ENCODE data around the gene XDH.

Gene XDH

DNA sequence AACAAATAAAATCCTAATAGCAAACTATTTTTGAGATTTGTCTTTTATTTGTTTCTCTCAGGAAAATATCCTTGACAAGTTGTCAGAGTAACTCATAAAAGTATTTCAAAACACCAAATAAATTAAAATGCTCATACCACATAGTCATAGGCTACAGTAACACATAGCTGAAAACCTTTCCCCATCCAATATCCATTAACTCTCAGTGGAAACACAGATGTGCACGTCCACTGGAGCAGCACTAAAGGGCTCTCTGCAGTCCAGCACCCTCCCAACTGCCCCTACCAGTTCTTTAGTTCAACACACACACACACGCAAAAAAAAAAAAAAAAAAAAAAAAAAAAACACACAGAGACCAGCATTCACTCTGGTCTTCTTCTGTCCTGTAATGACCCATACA is 879 bp upstream of the XDH start:
- Histone ChIP-seq H3K27me3 (ENCODE audit: insufficient read depth, low read length) (no peaks in the 10 kb centered on the region), H3K4me2 (ENCODE audit: low read length) (no peak overlapping the region), H2AFZ (ENCODE audit: low read length) (no peak overlapping the region), H3K9ac (ENCODE audit: low read length) (no peak overlapping the region), H3K79me2 (ENCODE audit: insufficient read depth, low read length) (no peaks in the 10 kb centered on the region), H3K4me3 (ENCODE audit: low read depth, low read length, poor library complexity, severe bottlenecking) (no peak overlapping the region), H4K20me1 (ENCODE audit: insufficient read depth, low read length) (no peaks in the 10 kb centered on the region), H3K27ac (ENCODE audit: low read depth, low read length, poor library complexity, severe bottlenecking) (no peak overlapping the region), H3F3A (ENCODE audit: insufficient read depth, low read length) (no peaks in the 10 kb centered on the region), H3K9me3 (ENCODE audit: low read length) (peaks cover 10% of the 10 kb centered on the region; the same call in 1 of the 2 replicates), H3K4me1 (ENCODE audit: insufficient read depth, low read length, severe bottlenecking) (no peaks in the 10 kb centered on the region), H3K9me2 (ENCODE audit: low read depth, low read length) (no peaks in the 10 kb centered on the region), H3K36me3 (ENCODE audit: insufficient read depth, low read length) (no peaks in the 10 kb centered on the region)
- TF ChIP-seq, protein P1, sequence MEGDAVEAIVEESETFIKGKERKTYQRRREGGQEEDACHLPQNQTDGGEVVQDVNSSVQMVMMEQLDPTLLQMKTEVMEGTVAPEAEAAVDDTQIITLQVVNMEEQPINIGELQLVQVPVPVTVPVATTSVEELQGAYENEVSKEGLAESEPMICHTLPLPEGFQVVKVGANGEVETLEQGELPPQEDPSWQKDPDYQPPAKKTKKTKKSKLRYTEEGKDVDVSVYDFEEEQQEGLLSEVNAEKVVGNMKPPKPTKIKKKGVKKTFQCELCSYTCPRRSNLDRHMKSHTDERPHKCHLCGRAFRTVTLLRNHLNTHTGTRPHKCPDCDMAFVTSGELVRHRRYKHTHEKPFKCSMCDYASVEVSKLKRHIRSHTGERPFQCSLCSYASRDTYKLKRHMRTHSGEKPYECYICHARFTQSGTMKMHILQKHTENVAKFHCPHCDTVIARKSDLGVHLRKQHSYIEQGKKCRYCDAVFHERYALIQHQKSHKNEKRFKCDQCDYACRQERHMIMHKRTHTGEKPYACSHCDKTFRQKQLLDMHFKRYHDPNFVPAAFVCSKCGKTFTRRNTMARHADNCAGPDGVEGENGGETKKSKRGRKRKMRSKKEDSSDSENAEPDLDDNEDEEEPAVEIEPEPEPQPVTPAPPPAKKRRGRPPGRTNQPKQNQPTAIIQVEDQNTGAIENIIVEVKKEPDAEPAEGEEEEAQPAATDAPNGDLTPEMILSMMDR (IDR thresholded peaks at IDR 0.05; ENCODE audit: low read length) = no peak

DNA sequence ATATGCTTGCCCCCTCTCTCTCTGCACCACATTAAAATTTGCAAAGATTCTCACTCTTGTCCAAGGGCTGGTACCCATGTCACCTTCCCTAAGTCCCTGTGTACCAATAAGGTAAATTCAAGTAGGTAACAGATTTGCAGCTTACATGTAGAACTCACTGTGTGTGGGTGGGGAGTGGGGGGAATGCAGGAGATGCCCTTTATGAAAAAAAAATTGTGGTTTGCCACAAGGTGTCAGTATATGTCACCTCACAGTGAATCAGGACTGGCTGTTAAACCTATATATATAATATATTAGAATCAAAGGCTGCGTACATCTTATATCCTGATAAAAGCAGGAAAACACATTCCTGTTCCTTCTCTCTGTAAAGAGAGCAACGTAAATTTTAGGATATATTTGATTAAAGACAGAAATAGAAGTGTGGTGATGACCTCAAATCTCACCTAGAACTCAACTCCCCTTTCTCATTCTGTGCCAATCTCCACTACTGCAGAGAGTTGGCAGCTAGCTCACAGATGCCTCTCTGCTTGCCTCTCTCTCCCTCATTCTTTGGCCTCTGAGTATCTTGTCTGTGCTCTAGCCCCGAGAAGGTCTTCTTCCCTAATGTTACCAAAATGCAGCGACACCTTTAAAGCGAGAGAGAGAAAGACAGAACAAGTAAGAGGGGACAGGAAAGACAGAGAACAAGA is 536 bp downstream of the XDH start:
- TF ChIP-seq, protein P1 (IDR thresholded peaks at IDR 0.05; ENCODE audit: low read length) = peak; percentile 42; the same call in 1 of the 2 replicates
- TF ChIP-seq EZH2 (IDR thresholded peaks at IDR 0.05; ENCODE audit: borderline replicate concordance, low read length) = no peak
- H3K9me3 ChIP-seq (ENCODE audit: low read length) = peaks cover 4% of the 10 kb centered on the region; the same call in 1 of the 2 replicates
- no peaks in the 10 kb centered on the region for H4K20me1 ChIP-seq (ENCODE audit: insufficient read depth, low read length)
- H3K79me2 ChIP-seq (ENCODE audit: insufficient read depth, low read length) = no peaks in the 10 kb centered on the region
- no peak overlapping the region for H3K4me3 ChIP-seq (ENCODE audit: low read depth, low read length, poor library complexity, severe bottlenecking)
- no peaks in the 10 kb centered on the region for H3F3A ChIP-seq (ENCODE audit: insufficient read depth, low read length)
- H3K4me2 ChIP-seq (ENCODE audit: low read length) = no peak overlapping the region
- H3K27ac ChIP-seq (ENCODE audit: low read depth, low read length, poor library complexity, severe bottlenecking) = no peak overlapping the region
- no peak overlapping the region for H2AFZ ChIP-seq (ENCODE audit: low read length)
- H3K4me1 ChIP-seq (ENCODE audit: insufficient read depth, low read length, severe bottlenecking) = no peaks in the 10 kb centered on the region
- H3K27me3 ChIP-seq (ENCODE audit: insufficient read depth, low read length) = no peaks in the 10 kb centered on the region
- H3K36me3 ChIP-seq (ENCODE audit: insufficient read depth, low read length) = no peaks in the 10 kb centered on the region
- H3K9me2 ChIP-seq (ENCODE audit: low read depth, low read length) = no peaks in the 10 kb centered on the region
- no peak overlapping the region for H3K9ac ChIP-seq (ENCODE audit: low read length)

DNA sequence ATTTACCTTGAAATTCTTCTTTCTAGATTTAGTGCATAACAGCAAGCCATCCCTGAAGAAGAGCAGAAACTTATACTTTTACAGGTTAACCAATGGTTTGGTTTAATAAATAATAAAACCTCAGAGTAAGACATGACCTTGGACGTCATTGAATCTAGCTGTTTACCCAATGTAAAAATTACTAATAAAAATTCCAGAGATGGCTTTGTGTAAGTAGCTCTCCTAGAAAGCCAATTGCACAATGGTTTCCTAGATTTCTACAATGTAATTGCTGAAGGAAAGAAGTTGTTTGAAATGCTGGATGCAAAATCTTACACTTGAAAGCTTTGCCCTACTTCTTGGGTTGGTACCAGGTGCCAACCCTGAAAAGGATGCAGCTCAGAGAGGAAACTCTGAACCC is 1.5 kb downstream of the XDH start:
- no peak for TF ChIP-seq EZH2 (IDR thresholded peaks at IDR 0.05; ENCODE audit: borderline replicate concordance, low read length)
- TF ChIP-seq, protein P1 (IDR thresholded peaks at IDR 0.05; ENCODE audit: low read length) = no peak
- Histone ChIP-seq H3K9ac (ENCODE audit: low read length) (no peak overlapping the region), H3F3A (ENCODE audit: insufficient read depth, low read length) (no peaks in the 10 kb centered on the region), H2AFZ (ENCODE audit: low read length) (no peak overlapping the region), H3K79me2 (ENCODE audit: insufficient read depth, low read length) (no peaks in the 10 kb centered on the region), H3K9me3 (ENCODE audit: low read length) (no peaks in the 10 kb centered on the region), H3K9me2 (ENCODE audit: low read depth, low read length) (no peaks in the 10 kb centered on the region), H4K20me1 (ENCODE audit: insufficient read depth, low read length) (no peaks in the 10 kb centered on the region), H3K4me2 (ENCODE audit: low read length) (no peak overlapping the region), H3K36me3 (ENCODE audit: insufficient read depth, low read length) (no peaks in the 10 kb centered on the region), H3K4me3 (ENCODE audit: low read depth, low read length, poor library complexity, severe bottlenecking) (no peak overlapping the region), H3K4me1 (ENCODE audit: insufficient read depth, low read length, severe bottlenecking) (no peaks in the 10 kb centered on the region), H3K27me3 (ENCODE audit: insufficient read depth, low read length) (no peaks in the 10 kb centered on the region), H3K27ac (ENCODE audit: low read depth, low read length, poor library complexity, severe bottlenecking) (no peak overlapping the region)
